ENCODE data around the gene RBMXL3. TPM values are rescaled to one million over a fixed set of nuclear protein-coding genes. Genes with fewer than 3 reads are reported as not detected.
A peak's percentile ranks its signal among the peaks of the same experiment; 100 is the strongest.

Gene RBMXL3
- total RNA-seq, 2 experiments from 2014 or later = not detected

DNA sequence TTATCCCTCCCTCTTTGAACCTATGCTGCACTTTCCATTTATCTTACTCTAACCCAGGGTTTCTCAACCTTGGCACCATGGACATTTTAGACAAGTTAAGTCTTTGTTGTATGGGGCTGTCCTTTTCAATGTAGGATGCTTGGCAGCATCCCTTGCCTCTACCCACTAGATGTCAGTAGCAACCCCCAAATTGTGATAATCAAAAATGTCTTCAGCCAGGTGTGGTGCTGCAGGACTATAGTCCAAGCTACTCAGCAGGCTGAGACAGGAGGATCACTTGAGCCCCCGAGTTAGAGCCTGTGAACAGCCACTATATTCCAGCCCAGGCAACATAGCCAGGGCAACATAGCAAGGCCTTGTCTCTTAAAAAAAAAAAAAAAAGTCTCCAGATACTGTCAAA is 37.7 kb downstream of the RBMXL3 start:
- H4K20me1 ChIP-seq (ENCODE audit: insufficient read depth, low read length) = no peaks in the 10 kb centered on the region
- H3K4me3 ChIP-seq (ENCODE audit: low read depth, low read length, poor library complexity, severe bottlenecking) = no peak overlapping the region
- no peak overlapping the region for H2AFZ ChIP-seq (ENCODE audit: low read length)
- DNase-seq (ENCODE audit: low spot score) = peak; percentile 0
- H3K36me3 ChIP-seq (ENCODE audit: insufficient read depth, low read length) = no peaks in the 10 kb centered on the region
- no peaks in the 10 kb centered on the region for H3K9me2 ChIP-seq (ENCODE audit: insufficient read depth, low read length)
- BruUV-seq (replicated peaks) = no TSS peak
- no peak overlapping the region for H3K27ac ChIP-seq (ENCODE audit: low read depth, low read length, poor library complexity, severe bottlenecking)
- no peaks in the 10 kb centered on the region for H3K9me3 ChIP-seq (ENCODE audit: low read length)
- no peak overlapping the region for H3K4me2 ChIP-seq (ENCODE audit: low read length)
- POLR2A ChIA-PET = no interaction called here
- CTCF ChIA-PET (ENCODE audit: unreplicated experiment) = no interaction called here
- no peak for TF ChIP-seq EZH2phosphoT487 (IDR thresholded peaks at IDR 0.05; ENCODE audit: borderline replicate concordance, low read depth, low read length)
- TF ChIP-seq, protein P1, sequence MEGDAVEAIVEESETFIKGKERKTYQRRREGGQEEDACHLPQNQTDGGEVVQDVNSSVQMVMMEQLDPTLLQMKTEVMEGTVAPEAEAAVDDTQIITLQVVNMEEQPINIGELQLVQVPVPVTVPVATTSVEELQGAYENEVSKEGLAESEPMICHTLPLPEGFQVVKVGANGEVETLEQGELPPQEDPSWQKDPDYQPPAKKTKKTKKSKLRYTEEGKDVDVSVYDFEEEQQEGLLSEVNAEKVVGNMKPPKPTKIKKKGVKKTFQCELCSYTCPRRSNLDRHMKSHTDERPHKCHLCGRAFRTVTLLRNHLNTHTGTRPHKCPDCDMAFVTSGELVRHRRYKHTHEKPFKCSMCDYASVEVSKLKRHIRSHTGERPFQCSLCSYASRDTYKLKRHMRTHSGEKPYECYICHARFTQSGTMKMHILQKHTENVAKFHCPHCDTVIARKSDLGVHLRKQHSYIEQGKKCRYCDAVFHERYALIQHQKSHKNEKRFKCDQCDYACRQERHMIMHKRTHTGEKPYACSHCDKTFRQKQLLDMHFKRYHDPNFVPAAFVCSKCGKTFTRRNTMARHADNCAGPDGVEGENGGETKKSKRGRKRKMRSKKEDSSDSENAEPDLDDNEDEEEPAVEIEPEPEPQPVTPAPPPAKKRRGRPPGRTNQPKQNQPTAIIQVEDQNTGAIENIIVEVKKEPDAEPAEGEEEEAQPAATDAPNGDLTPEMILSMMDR (conservative IDR thresholded peaks at IDR 0.05; ENCODE audit: low read length) = 0 out of 2 replicates have a peak, but pooled peaks have one; percentile 29
- H3K4me1 ChIP-seq (ENCODE audit: insufficient read depth, low read length, poor library complexity, severe bottlenecking) = no peaks in the 10 kb centered on the region
- H3K79me2 ChIP-seq (ENCODE audit: insufficient read depth, low read depth, low read length) = no peaks in the 10 kb centered on the region
- intact Hi-C loops (cut with micrococcal nuclease; ENCODE audit: unreplicated experiment) = no loop called here

DNA sequence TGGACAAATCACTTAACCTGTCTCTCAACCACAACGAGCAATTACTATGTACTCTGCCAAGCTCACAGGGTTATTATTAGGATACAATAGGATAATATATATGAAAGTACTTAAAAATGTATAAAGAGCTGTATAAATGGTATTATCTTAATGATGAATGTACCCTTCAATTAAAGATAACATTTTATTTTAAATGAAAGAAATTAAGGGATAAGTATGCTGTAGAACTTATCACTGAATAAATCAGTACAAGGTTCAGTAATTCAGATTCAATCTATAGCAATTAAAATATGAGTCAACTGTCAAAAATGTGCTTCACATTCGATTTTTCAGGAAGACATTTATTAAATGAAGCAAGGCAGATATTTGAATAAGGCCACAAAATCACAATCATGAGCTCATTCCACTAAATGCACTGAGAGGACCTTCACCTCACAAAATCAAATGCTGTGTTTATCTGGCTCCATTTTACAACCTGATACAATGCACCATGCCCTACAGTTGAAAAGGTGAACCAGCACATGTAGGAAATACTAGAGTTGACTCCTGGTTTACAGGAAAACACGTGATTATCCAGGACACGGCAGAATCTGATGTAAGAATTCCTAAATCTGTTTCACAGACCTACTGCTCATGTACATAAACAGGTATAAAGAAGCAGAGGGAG is 40.3 kb downstream of the RBMXL3 start:
- Histone ChIP-seq H3K4me2 (ENCODE audit: low read length) (no peak overlapping the region), H3K79me2 (ENCODE audit: insufficient read depth, low read depth, low read length) (no peaks in the 10 kb centered on the region), H3K4me3 (ENCODE audit: low read depth, low read length, poor library complexity, severe bottlenecking) (no peak overlapping the region), H3K9me2 (ENCODE audit: insufficient read depth, low read length) (no peaks in the 10 kb centered on the region), H3K9me3 (ENCODE audit: low read length) (no peaks in the 10 kb centered on the region), H4K20me1 (ENCODE audit: insufficient read depth, low read length) (no peaks in the 10 kb centered on the region), H3K36me3 (ENCODE audit: insufficient read depth, low read length) (no peaks in the 10 kb centered on the region), H3K4me1 (ENCODE audit: insufficient read depth, low read length, poor library complexity, severe bottlenecking) (no peaks in the 10 kb centered on the region), H3K27ac (ENCODE audit: low read depth, low read length, poor library complexity, severe bottlenecking) (no peak overlapping the region), H2AFZ (ENCODE audit: low read length) (no peak overlapping the region)
- intact Hi-C loops (cut with micrococcal nuclease; ENCODE audit: unreplicated experiment) = no loop called here
- no TSS peak for BruUV-seq (replicated peaks)
- POLR2A ChIA-PET = no interaction called here
- TF ChIP-seq EZH2phosphoT487 (IDR thresholded peaks at IDR 0.05; ENCODE audit: borderline replicate concordance, low read depth, low read length) = no peak
- TF ChIP-seq, protein P1 (conservative IDR thresholded peaks at IDR 0.05; ENCODE audit: low read length) = no peak
- CTCF ChIA-PET (ENCODE audit: unreplicated experiment) = no interaction called here
- no peak for DNase-seq (ENCODE audit: low spot score)

DNA sequence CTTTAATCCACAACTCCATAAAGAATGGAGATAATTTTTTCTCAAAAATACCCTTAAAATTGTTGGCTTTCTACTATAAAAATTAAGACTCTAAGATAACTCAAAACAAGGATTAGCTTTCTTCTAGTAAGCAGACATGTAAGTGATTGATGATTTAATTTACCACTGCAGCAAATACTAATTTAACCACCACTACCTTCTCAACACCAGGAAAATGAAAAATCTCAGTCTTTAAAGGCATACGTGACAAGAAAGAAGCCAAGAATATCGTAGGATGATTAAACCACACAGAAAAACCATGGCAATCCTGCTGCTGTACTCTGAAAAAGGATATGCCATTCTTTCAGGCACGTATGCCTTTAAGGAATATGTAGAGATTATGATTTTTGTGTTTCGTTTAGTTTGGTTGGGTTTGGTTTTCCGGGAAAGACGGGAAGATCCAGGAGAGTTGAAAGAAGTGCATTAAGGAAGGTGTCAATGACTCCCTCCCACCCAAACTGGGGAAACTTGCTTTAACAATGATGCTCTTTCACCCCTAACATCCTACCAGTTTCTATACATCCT is 43.8 kb downstream of the RBMXL3 start:
- POLR2A ChIA-PET = no interaction called here

More for the DNA sequence above, 43.8 kb downstream of the RBMXL3 start:
- Histone ChIP-seq H3K9me3 (ENCODE audit: low read length) (no peaks in the 10 kb centered on the region), H3K4me3 (ENCODE audit: low read depth, low read length, poor library complexity, severe bottlenecking) (no peak overlapping the region), H4K20me1 (ENCODE audit: insufficient read depth, low read length) (no peaks in the 10 kb centered on the region), H3K79me2 (ENCODE audit: insufficient read depth, low read depth, low read length) (no peaks in the 10 kb centered on the region), H3K4me1 (ENCODE audit: insufficient read depth, low read length, poor library complexity, severe bottlenecking) (no peaks in the 10 kb centered on the region), H3K27ac (ENCODE audit: low read depth, low read length, poor library complexity, severe bottlenecking) (no peak overlapping the region), H3K4me2 (ENCODE audit: low read length) (no peak overlapping the region), H2AFZ (ENCODE audit: low read length) (no peak overlapping the region), H3K9me2 (ENCODE audit: insufficient read depth, low read length) (no peaks in the 10 kb centered on the region), H3K36me3 (ENCODE audit: insufficient read depth, low read length) (no peaks in the 10 kb centered on the region)
- DNase-seq (ENCODE audit: low spot score) = no peak
- CTCF ChIA-PET (ENCODE audit: unreplicated experiment) = no interaction called here
- intact Hi-C loops (cut with micrococcal nuclease; ENCODE audit: unreplicated experiment) = no loop called here
- no TSS peak for BruUV-seq (replicated peaks)
- TF ChIP-seq, protein P1 (conservative IDR thresholded peaks at IDR 0.05; ENCODE audit: low read length) = no peak
- no peak for TF ChIP-seq EZH2phosphoT487 (IDR thresholded peaks at IDR 0.05; ENCODE audit: borderline replicate concordance, low read depth, low read length)

All from OCI-LY7 (cell line).